ENCODE data around the gene HTT. TPM values are rescaled to one million over a fixed set of nuclear protein-coding genes. Genes with fewer than 3 reads are reported as not detected.

Gene HTT
- total RNA-seq, 1 experiment from 2014 or later: 44.4 TPM

DNA sequence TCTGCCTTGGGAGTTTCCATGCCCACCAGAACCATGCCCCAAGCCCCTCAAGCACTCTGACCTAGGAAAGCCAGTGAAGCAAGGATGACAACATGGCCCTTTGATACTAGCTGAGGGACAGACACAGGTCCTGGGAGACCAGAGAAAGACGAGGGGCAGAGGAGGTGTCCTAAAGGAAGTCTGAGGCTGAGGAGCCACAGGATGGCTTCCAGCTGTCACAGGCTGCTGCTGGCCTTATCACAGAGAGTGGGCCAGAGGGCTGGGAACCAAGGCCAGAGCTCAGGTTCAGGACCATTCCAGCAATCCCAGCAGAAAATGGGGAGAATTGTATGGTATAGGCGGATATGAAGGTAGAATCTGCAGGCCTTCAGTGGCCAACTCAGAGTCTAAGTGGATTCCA, 142.8 kb downstream of the HTT start:
- Mint-ChIP-seq H3K9me3 (ENCODE audit: low read depth, unreplicated experiment) (no peaks in the 10 kb centered on the region), H3K36me3 (ENCODE audit: insufficient read depth, unreplicated experiment) (peaks cover 10% of the 10 kb centered on the region), H3K27me3 (ENCODE audit: unreplicated experiment) (no peaks in the 10 kb centered on the region), H3K27ac (ENCODE audit: unreplicated experiment) (no peak overlapping the region), H3K4me3 (ENCODE audit: low read depth, unreplicated experiment) (no peak overlapping the region), H3K4me1 (ENCODE audit: low read depth, unreplicated experiment) (no peaks in the 10 kb centered on the region)
- intact Hi-C loops (cut with micrococcal nuclease; ENCODE audit: unreplicated experiment): no loop called here
- CTCF ChIA-PET: no interaction called here
- TF ChIP-seq, protein P1, sequence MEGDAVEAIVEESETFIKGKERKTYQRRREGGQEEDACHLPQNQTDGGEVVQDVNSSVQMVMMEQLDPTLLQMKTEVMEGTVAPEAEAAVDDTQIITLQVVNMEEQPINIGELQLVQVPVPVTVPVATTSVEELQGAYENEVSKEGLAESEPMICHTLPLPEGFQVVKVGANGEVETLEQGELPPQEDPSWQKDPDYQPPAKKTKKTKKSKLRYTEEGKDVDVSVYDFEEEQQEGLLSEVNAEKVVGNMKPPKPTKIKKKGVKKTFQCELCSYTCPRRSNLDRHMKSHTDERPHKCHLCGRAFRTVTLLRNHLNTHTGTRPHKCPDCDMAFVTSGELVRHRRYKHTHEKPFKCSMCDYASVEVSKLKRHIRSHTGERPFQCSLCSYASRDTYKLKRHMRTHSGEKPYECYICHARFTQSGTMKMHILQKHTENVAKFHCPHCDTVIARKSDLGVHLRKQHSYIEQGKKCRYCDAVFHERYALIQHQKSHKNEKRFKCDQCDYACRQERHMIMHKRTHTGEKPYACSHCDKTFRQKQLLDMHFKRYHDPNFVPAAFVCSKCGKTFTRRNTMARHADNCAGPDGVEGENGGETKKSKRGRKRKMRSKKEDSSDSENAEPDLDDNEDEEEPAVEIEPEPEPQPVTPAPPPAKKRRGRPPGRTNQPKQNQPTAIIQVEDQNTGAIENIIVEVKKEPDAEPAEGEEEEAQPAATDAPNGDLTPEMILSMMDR (IDR thresholded peaks at IDR 0.05; ENCODE audit: unreplicated experiment): no peak
- no TSS peak for BruUV-seq (replicated peaks)
- DNase-seq: no peak

DNA sequence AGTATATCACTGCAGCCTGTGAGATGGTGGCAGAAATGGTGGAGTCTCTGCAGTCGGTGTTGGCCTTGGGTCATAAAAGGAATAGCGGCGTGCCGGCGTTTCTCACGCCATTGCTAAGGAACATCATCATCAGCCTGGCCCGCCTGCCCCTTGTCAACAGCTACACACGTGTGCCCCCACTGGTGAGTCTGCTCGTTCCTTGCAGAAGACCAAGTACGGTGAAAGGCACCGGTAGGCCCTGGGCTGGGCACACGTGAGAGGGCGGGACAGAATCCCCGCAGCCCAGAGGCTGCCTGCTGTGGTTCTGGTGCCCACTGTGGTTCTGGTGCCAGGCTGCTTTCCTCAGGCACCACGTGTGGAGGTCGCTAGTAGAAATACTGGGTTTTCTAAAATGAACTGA, 143.3 kb downstream of the HTT start:
- H3K27ac Mint-ChIP-seq (ENCODE audit: unreplicated experiment): no peak overlapping the region
- intact Hi-C loops (cut with micrococcal nuclease; ENCODE audit: unreplicated experiment): no loop called here
- H3K27me3 Mint-ChIP-seq (ENCODE audit: unreplicated experiment): no peaks in the 10 kb centered on the region
- no peaks in the 10 kb centered on the region for H3K4me1 Mint-ChIP-seq (ENCODE audit: low read depth, unreplicated experiment)
- H3K4me3 Mint-ChIP-seq (ENCODE audit: low read depth, unreplicated experiment): no peak overlapping the region
- H3K9me3 Mint-ChIP-seq (ENCODE audit: low read depth, unreplicated experiment): no peaks in the 10 kb centered on the region
- CTCF ChIA-PET: no interaction called here
- no TSS peak for BruUV-seq (replicated peaks)
- peaks cover 10% of the 10 kb centered on the region for H3K36me3 Mint-ChIP-seq (ENCODE audit: insufficient read depth, unreplicated experiment)
- no peak for DNase-seq
- TF ChIP-seq, protein P1 (IDR thresholded peaks at IDR 0.05; ENCODE audit: unreplicated experiment): no peak

DNA sequence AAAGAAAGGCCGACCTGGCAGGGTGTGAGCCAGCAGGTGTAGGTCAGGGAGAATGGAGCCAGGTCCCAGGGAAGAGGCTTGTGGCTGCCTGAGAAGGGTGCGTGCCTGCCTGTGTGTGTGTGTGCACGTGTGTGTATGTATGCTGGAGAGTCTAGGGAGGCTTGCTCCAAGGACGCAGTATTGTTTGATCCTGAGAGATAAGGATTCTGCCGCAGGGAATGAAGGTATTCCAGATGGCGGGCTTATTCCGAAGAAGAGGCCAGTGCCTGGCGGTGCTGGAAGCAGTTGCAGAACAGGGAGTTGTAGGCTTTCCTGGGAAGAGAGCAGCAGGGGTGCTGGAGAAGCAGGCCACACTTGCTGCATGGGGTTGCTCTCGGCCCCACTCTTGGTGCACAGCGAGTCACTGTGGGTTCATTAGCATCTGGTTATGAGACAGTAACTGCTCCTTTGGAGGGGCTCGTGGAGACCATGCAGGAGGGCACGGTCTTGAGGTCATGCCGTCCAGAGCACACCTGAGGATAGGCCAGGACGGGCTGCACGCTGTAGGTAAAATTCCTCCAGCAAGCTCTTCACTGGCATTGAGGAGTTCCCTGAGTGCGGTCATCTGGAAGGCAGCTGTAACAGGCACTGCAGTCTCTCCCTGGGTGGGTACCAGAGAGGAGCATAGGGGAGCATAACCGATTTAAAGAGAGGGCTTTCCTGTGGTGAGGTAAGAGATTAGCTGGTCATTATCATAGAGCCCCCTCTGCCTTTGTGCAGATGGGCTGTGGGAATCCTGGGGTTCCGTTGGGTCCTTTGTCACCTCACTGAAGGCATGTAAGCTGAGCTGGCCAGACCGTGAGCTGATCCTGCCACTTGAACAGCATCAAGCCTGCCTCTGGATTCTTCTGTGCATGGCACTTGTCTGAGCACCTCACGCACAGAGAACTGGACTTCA, 144.6 kb downstream of the HTT start:
- TF ChIP-seq, protein P1 (IDR thresholded peaks at IDR 0.05; ENCODE audit: unreplicated experiment): no peak
- Mint-ChIP-seq H3K4me1 (ENCODE audit: low read depth, unreplicated experiment) (no peaks in the 10 kb centered on the region), H3K4me3 (ENCODE audit: low read depth, unreplicated experiment) (no peak overlapping the region), H3K27me3 (ENCODE audit: unreplicated experiment) (no peaks in the 10 kb centered on the region), H3K36me3 (ENCODE audit: insufficient read depth, unreplicated experiment) (peaks cover 10% of the 10 kb centered on the region), H3K9me3 (ENCODE audit: low read depth, unreplicated experiment) (no peaks in the 10 kb centered on the region), H3K27ac (ENCODE audit: unreplicated experiment) (no peak overlapping the region)
- intact Hi-C loops (cut with micrococcal nuclease; ENCODE audit: unreplicated experiment): no loop called here
- CTCF ChIA-PET: no interaction called here
- no peak for DNase-seq
- BruUV-seq (replicated peaks): no TSS peak

DNA sequence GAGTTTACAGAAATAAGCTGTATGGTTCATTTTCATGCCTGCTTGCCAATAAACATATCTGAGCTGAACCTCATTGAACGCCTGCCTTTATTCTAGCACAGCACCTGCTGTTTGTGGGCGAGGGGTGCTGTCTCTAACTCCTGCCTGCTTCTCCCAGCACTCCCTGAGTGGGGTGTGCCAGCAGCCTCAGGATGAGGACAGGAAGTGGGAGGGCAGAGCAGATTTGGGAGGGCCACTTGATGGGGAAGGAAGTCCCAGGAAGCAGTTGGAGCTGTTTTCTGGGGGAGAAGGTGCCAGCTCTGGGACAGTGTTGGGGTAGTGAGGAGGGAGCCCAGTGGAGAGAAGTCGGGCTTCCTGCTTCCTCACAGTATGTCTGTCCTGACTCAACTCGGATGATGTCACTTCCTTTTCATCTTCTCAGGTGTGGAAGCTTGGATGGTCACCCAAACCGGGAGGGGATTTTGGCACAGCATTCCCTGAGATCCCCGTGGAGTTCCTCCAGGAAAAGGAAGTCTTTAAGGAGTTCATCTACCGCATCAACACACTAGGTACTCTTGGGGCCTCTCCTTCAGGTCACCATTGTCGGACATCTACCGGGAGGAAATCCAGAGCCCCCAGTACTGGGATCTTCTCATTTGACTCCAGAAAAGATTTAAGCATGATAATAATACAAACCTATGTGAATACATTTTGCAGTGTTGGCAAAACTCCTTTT, 145.4 kb downstream of the HTT start:
- TF ChIP-seq, protein P1 (IDR thresholded peaks at IDR 0.05; ENCODE audit: unreplicated experiment): no peak
- no peak for DNase-seq
- no peak overlapping the region for H3K4me3 Mint-ChIP-seq (ENCODE audit: low read depth, unreplicated experiment)
- no peaks in the 10 kb centered on the region for H3K4me1 Mint-ChIP-seq (ENCODE audit: low read depth, unreplicated experiment)
- CTCF ChIA-PET: no interaction called here
- no peaks in the 10 kb centered on the region for H3K27me3 Mint-ChIP-seq (ENCODE audit: unreplicated experiment)
- no TSS peak for BruUV-seq (replicated peaks)
- intact Hi-C loops (cut with micrococcal nuclease; ENCODE audit: unreplicated experiment): no loop called here
- peaks cover 10% of the 10 kb centered on the region for H3K36me3 Mint-ChIP-seq (ENCODE audit: insufficient read depth, unreplicated experiment)
- no peaks in the 10 kb centered on the region for H3K9me3 Mint-ChIP-seq (ENCODE audit: low read depth, unreplicated experiment)
- no peak overlapping the region for H3K27ac Mint-ChIP-seq (ENCODE audit: unreplicated experiment)

All from Calu3 (cell line).